Activated CD8-positive, alpha-beta T cell treated with anti-CD3 and anti-CD28 coated beads for 36 hours (primary cell): ENCODE results near the gene PBX3. TPM values are rescaled to one million over a fixed set of nuclear protein-coding genes. Genes with fewer than 3 reads are reported as not detected.

Experiments
- ATAC-seq: fragments of 200-7000 bp; cut with Tn5 transposase; one replicate; pipeline ENCODE4 v1.10.0; 2021; ENCODE audit warnings: mild to moderate bottlenecking, moderate library complexity
- CTCF ChIA-PET: fragments of 350-600 bp; sonication (Branson Sonifier 250); formaldehyde crosslinking; loops from one replicate; lab custom pipeline; 2021; ENCODE audit warnings: antibody characterized with exemption; lab: Charles Lee
- POLR2A ChIA-PET: fragments of 350-600 bp; sonication (Branson Sonifier 250); formaldehyde crosslinking; loops from one replicate; lab custom pipeline; 2021; ENCODE audit warnings: antibody characterized with exemption; lab: Charles Lee
- DNase-seq: peaks from one replicate; pipeline ENCODE4 v3.0.0-alpha.2; 2020
- H3K27ac Mint-ChIP-seq: one replicate; pipeline ENCODE4 v1.8.0; 2021; ENCODE audit warnings: mild to moderate bottlenecking, mixed read lengths
- H3K27me3 Mint-ChIP-seq: one replicate; pipeline ENCODE4 v1.8.0; 2021; ENCODE audit warnings: mixed read lengths
- H3K36me3 Mint-ChIP-seq: one replicate; pipeline ENCODE4 v1.8.0; 2021; ENCODE audit warnings: low read depth, mixed read lengths
- H3K4me1 Mint-ChIP-seq: one replicate; pipeline ENCODE4 v1.8.0; 2021; ENCODE audit warnings: low read depth, mixed read lengths
- H3K4me3 Mint-ChIP-seq: one replicate; pipeline ENCODE4 v1.8.0; 2021; ENCODE audit warnings: mild to moderate bottlenecking, moderate library complexity, mixed read lengths
- H3K9me3 Mint-ChIP-seq: one replicate; pipeline ENCODE4 v1.8.0; 2021; ENCODE audit warnings: mixed read lengths
- intact Hi-C: fragments of 100-400 bp; cut with micrococcal nuclease; formaldehyde crosslinking; loops from one replicate; pipeline ENCODE4 v1.10.0; 2022
- total RNA-seq, 2 experiments: library from RNA; stranded (reverse); gene quantifications; one replicate each; pipeline ENCODE4 v1.2.3, GENCODE V29; 2021
- TF ChIP-seq, protein P1 (sequence below): fragments of 200-600 bp; IDR thresholded peaks from one replicate; pipeline ENCODE4 v1.8.0; 2022; ENCODE audit warnings: antibody characterized with exemption, mild to moderate bottlenecking

The PBX3 gene
- total RNA-seq, 2 experiments from 2014 or later: 11.5 to 14.1 TPM

DNA sequence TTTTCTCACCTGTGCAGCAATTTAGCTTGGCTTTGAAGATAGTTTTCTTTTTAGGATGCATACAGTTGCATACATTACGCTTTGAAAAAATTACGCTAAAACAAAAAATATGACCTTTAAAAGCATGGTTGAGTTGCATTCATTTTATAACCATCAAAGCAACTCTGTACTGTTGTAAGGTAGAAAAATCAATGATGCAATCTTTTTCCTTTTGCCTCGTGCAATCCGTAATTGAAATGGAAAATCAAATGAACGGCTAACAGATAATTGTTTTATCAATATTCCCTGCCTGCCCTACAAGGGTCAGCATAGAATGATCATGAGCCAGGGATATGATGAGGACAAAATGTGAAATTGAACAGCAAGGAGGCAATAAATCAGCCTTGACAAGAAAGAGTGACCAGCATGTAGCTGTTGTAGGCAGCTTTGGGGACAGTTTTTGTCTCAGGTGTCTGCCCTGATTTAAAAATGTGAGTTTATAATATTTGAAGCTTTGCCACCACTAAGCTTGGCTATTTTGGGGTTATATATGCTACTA lies 98.2 kb downstream of the PBX3 start:
- ChIA-PET CTCF (interaction anchor here (1.3 kb wide), 1 partner anchor 287 kb away, joined by 4 read pairs; no protein-coding TSS in a partner anchor), POLR2A (no interaction called here)
- H3K27me3 Mint-ChIP-seq: no peaks in the 10 kb centered on the region
- H3K27ac Mint-ChIP-seq: no peak overlapping the region
- TF ChIP-seq, protein P1, sequence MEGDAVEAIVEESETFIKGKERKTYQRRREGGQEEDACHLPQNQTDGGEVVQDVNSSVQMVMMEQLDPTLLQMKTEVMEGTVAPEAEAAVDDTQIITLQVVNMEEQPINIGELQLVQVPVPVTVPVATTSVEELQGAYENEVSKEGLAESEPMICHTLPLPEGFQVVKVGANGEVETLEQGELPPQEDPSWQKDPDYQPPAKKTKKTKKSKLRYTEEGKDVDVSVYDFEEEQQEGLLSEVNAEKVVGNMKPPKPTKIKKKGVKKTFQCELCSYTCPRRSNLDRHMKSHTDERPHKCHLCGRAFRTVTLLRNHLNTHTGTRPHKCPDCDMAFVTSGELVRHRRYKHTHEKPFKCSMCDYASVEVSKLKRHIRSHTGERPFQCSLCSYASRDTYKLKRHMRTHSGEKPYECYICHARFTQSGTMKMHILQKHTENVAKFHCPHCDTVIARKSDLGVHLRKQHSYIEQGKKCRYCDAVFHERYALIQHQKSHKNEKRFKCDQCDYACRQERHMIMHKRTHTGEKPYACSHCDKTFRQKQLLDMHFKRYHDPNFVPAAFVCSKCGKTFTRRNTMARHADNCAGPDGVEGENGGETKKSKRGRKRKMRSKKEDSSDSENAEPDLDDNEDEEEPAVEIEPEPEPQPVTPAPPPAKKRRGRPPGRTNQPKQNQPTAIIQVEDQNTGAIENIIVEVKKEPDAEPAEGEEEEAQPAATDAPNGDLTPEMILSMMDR: no peak
- H3K9me3 Mint-ChIP-seq: no peaks in the 10 kb centered on the region
- DNase-seq: no peak
- H3K36me3 Mint-ChIP-seq: peaks cover 3% of the 10 kb centered on the region
- H3K4me3 Mint-ChIP-seq: no peak overlapping the region
- H3K4me1 Mint-ChIP-seq: peaks cover 13% of the 10 kb centered on the region
- no peak for ATAC-seq
- intact Hi-C loops: no loop called here

DNA sequence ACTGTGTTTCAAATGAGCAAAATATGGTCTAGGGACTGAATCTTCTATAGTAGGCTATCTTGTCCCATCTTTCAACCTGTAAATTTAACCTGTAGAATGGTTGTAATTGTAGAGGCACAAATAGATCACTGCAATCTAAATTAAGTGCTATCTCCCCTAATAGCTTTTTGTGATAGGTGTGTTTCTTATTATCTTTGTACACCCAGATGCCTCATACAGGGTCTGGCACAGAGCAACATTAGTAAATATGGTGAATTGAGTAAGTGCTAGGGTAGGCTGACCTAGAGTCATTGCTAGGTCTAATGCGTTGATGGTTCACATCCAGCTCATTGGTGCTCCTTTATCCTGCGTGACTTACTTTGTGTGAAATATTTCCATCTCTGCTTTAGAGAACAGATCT lies 100.6 kb downstream of the PBX3 start:
- H3K27me3 Mint-ChIP-seq: no peaks in the 10 kb centered on the region
- peaks cover 6% of the 10 kb centered on the region for H3K4me1 Mint-ChIP-seq
- DNase-seq (no peak), ATAC-seq (no peak)
- H3K36me3 Mint-ChIP-seq: peaks cover 3% of the 10 kb centered on the region
- no peak overlapping the region for H3K4me3 Mint-ChIP-seq
- H3K9me3 Mint-ChIP-seq: no peaks in the 10 kb centered on the region
- TF ChIP-seq, protein P1: no peak
- no peak overlapping the region for H3K27ac Mint-ChIP-seq
- POLR2A ChIA-PET: no interaction called here
- intact Hi-C loops: no loop called here
- CTCF ChIA-PET: no interaction called here

DNA sequence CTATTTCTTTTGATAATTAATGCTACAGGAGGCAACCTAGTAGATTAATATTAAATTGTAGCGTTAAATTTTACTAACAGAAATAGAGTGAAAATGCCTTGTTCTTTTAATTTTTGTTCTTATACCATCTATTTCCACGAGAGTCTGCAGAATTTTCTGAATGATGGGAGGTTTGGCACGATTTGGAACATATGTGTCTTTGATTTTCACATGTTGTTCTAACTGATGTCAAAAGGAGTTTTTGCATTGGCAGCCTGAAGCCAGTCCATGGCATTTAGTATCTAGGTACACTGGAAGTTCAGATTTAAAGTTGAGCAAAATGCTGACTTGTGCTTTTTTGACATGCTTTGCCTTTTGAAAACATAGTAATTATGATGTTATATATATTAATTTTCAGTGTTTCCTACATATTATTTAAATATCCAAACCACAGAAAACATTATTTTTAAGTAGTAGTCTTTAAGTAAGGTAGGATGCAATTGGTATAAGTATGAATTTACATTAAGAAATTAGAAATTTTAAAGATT lies 103.0 kb downstream of the PBX3 start:
- CTCF ChIA-PET: no interaction called here
- TF ChIP-seq, protein P1: no peak
- intact Hi-C loops: no loop called here
- Mint-ChIP-seq H3K9me3 (no peaks in the 10 kb centered on the region), H3K4me1 (peaks cover 10% of the 10 kb centered on the region), H3K27ac (no peak overlapping the region), H3K36me3 (peaks cover 3% of the 10 kb centered on the region), H3K27me3 (no peaks in the 10 kb centered on the region), H3K4me3 (no peak overlapping the region)
- DNase-seq (no peak), ATAC-seq (no peak)
- POLR2A ChIA-PET: no interaction called here

DNA sequence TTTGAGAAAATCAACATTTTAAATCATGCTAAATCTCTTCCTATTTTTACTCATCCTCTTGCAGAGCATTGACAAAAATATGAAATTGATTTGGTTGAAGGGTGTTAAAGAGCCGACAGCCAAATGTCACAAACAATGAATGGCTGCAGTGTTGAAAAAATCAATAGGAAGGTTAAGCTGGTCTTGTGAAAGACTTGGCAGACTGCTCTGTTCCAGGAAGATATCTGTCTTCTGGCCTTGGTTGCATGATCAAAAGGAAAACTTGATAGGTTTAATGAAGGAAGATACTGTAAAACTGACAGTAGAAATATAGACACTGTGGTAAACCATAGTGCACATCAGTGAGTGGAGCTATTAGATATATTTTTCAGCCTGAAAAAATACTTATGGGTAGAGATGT lies 103.6 kb downstream of the PBX3 start:
- ChIA-PET CTCF (no interaction called here), POLR2A (no interaction called here)
- intact Hi-C loops: no loop called here
- peaks cover 13% of the 10 kb centered on the region for H3K4me1 Mint-ChIP-seq
- H3K9me3 Mint-ChIP-seq: no peaks in the 10 kb centered on the region
- no peak for DNase-seq
- no peak for ATAC-seq
- peaks cover 3% of the 10 kb centered on the region for H3K36me3 Mint-ChIP-seq
- no peaks in the 10 kb centered on the region for H3K27me3 Mint-ChIP-seq
- H3K27ac Mint-ChIP-seq: no peak overlapping the region
- H3K4me3 Mint-ChIP-seq: no peak overlapping the region
- TF ChIP-seq, protein P1: no peak

DNA sequence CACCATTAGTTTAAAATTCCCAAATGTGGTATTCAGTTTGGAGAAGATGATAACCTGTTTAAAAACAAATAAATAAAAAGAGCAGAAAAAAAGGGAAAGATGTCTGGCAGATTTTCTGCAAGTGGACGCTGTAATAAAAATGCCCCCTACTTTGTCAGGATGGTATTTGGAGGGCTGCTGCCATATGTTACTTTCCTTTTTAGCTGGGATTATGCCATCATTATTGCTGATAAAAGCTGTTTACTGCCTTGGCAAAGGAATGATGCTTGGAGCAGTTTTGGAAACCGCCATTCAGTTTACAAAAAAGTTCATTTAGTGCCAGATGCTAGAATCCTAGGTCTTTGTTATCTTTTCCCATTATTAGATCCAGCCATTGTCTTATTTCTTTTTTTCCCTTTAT lies 104.8 kb downstream of the PBX3 start:
- H3K4me3 Mint-ChIP-seq: no peak overlapping the region
- ChIA-PET CTCF (no interaction called here), POLR2A (interaction anchor here (1.3 kb wide), 1 partner anchor 22 kb away, joined by 3 read pairs; no protein-coding TSS in a partner anchor)
- DNase-seq: no peak
- TF ChIP-seq, protein P1: no peak
- no peaks in the 10 kb centered on the region for H3K36me3 Mint-ChIP-seq
- ATAC-seq: no peak
- H3K4me1 Mint-ChIP-seq: peaks cover 13% of the 10 kb centered on the region
- H3K27ac Mint-ChIP-seq: no peak overlapping the region
- intact Hi-C loops: no loop called here
- H3K27me3 Mint-ChIP-seq: no peaks in the 10 kb centered on the region
- no peaks in the 10 kb centered on the region for H3K9me3 Mint-ChIP-seq
